NB4 (cell line): Measurements from ENCODE around the gene FARSA.

ENCODE experiments used
- DNase-seq: peaks from one replicate; pipeline ENCODE4 v3.0.0; 2010; ENCODE audit warnings: low read depth
- H3K4me3 ChIP-seq: one replicate; pipeline ENCODE4 v1.5.1; 2011; ENCODE audit warnings: mild to moderate bottlenecking, low read depth, low read length, moderate library complexity
- CTCF ChIP-seq: IDR thresholded peaks from one replicate; pipeline ENCODE4 v1.5.1; 2012; ENCODE audit warnings: low read depth, low read length
- MAX ChIP-seq: IDR thresholded peaks from 2 replicates; pipeline ENCODE4 v1.6.1; 2011; ENCODE audit warnings: low read depth, low read length
- MYC ChIP-seq: IDR thresholded peaks from 2 replicates; pipeline ENCODE4 v1.6.1; 2011; ENCODE audit warnings: low read depth, low read length
- POLR2A ChIP-seq: IDR thresholded peaks from 2 replicates; pipeline ENCODE4 v1.6.1; 2011; ENCODE audit warnings: mild to moderate bottlenecking; ENCODE audit not compliant: insufficient read length; ENCODE audit errors: extremely low read depth

Gene FARSA

GRCh38 chr19:12932392-12933286 is 872 bp downstream of the FARSA start:
- peak overlapping the region; percentile 95 for H3K4me3 ChIP-seq
- TF ChIP-seq MAX = no peak
- no peak; the same call in 1 of the 2 replicates for TF ChIP-seq MYC
- TF ChIP-seq CTCF = no peak
- TF ChIP-seq POLR2A = no peak
- DNase-seq = no peak

- H3K4me3 ChIP-seq = peak overlapping the region; percentile 25
- DNase-seq = peak; percentile 55
- no peak for TF ChIP-seq POLR2A
- TF ChIP-seq MAX = peak; percentile 64
- TF ChIP-seq CTCF = peak; percentile 39
- TF ChIP-seq MYC = peak; percentile 48; the same call in 1 of the 2 replicates
Measured at GRCh38 chr19:12930002-12930645, 3.4 kb downstream of the FARSA start.

- no peak overlapping the region for H3K4me3 ChIP-seq
- TF ChIP-seq MAX (no peak), MYC (no peak)
Measured at GRCh38 chr19:12924621-12925310, 8.7 kb downstream of the FARSA start.

GRCh38 chr19:12922959-12923358 is 10.6 kb downstream of the FARSA start:
- DNase-seq = no peak
- no peak overlapping the region for H3K4me3 ChIP-seq
- no peak for TF ChIP-seq MYC
- no peak for TF ChIP-seq CTCF
- TF ChIP-seq POLR2A = no peak
- TF ChIP-seq MAX = no peak

More at GRCh38 chr19:12924621-12925310, 8.7 kb downstream of the FARSA start:
- no peak for DNase-seq

GRCh38 chr19:12921047-12921446 is 12.5 kb downstream of the FARSA start:
- no peak for DNase-seq
- TF ChIP-seq CTCF (no peak), POLR2A (no peak), MAX (no peak), MYC (no peak)
- H3K4me3 ChIP-seq = no peak overlapping the region
